ENCODE results near the gene SERPIND1. TPM values are rescaled to one million over a fixed set of nuclear protein-coding genes. Genes with fewer than 3 reads are reported as not detected.

Gene SERPIND1
- polyA plus RNA-seq, 1 donor from 2014 or later, result not detected

GRCh38 chr22:20783844-20784723 lies 10.2 kb downstream of the SERPIND1 start:
- H3K36me3 ChIP-seq (ENCODE audit: insufficient read depth, low read length), result no peaks in the 10 kb centered on the region
- no peak overlapping the region for H3K4me2 ChIP-seq (ENCODE audit: low read length)
- H3K9me3 ChIP-seq (ENCODE audit: low read length), result no peaks in the 10 kb centered on the region

GRCh38 chr22:20785415-20785814 lies 11.5 kb downstream of the SERPIND1 start:
- no peak overlapping the region for H3K9ac ChIP-seq (ENCODE audit: low read length)
- no peak overlapping the region for H3K4me2 ChIP-seq (ENCODE audit: low read length)
- TF ChIP-seq POLR2AphosphoS5 (IDR thresholded peaks at IDR 0.05) (no peak), CTCF (IDR thresholded peaks at IDR 0.05; ENCODE audit: poor library complexity, severe bottlenecking) (no peak)

More at GRCh38 chr22:20783844-20784723, 10.2 kb downstream of the SERPIND1 start:
- no peaks in the 10 kb centered on the region for H3K9me2 ChIP-seq (ENCODE audit: insufficient read depth, low read length)
- H4K20me1 ChIP-seq (ENCODE audit: insufficient read depth), result no peaks in the 10 kb centered on the region
- H3K9ac ChIP-seq (ENCODE audit: low read length), result no peak overlapping the region
- H3K27ac ChIP-seq (ENCODE audit: low read length), result no peak overlapping the region
- no peaks in the 10 kb centered on the region for H3K27me3 ChIP-seq (ENCODE audit: insufficient read depth, low read depth, low read length)
- H3K79me2 ChIP-seq (replicated peaks; ENCODE audit: insufficient read depth, low read length), result no peaks in the 10 kb centered on the region
- no peak overlapping the region for H3K4me3 ChIP-seq (ENCODE audit: low read length)
- TF ChIP-seq RAD21 (conservative IDR thresholded peaks at IDR 0.05) (no peak), CTCF (IDR thresholded peaks at IDR 0.05; ENCODE audit: poor library complexity, severe bottlenecking) (peak; percentile 51)
- no peak overlapping the region for H2AFZ ChIP-seq (ENCODE audit: low read depth, low read length)
- no peaks in the 10 kb centered on the region for H3F3A ChIP-seq (ENCODE audit: insufficient read depth, low read length, poor library complexity, severe bottlenecking)

GRCh38 chr22:20786048-20786447 lies 12.1 kb downstream of the SERPIND1 start:
- no peaks in the 10 kb centered on the region for H3K9me2 ChIP-seq (ENCODE audit: insufficient read depth, low read length)
- no peaks in the 10 kb centered on the region for H3K79me2 ChIP-seq (replicated peaks; ENCODE audit: insufficient read depth, low read length)
- no peaks in the 10 kb centered on the region for H3K36me3 ChIP-seq (ENCODE audit: insufficient read depth, low read length)
- H3F3A ChIP-seq (ENCODE audit: insufficient read depth, low read length, poor library complexity, severe bottlenecking), result no peaks in the 10 kb centered on the region
- H4K20me1 ChIP-seq (ENCODE audit: insufficient read depth), result no peaks in the 10 kb centered on the region
- no peaks in the 10 kb centered on the region for H3K9me3 ChIP-seq (ENCODE audit: low read length)
- H2AFZ ChIP-seq (ENCODE audit: low read depth, low read length), result no peak overlapping the region
- no peak overlapping the region for H3K27ac ChIP-seq (ENCODE audit: low read length)
- H3K4me3 ChIP-seq (ENCODE audit: low read length), result no peak overlapping the region
- no peaks in the 10 kb centered on the region for H3K27me3 ChIP-seq (ENCODE audit: insufficient read depth, low read depth, low read length)
- TF ChIP-seq EP300 (conservative IDR thresholded peaks at IDR 0.05; ENCODE audit: poor library complexity, severe bottlenecking) (no peak), POLR2AphosphoS5 (IDR thresholded peaks at IDR 0.05) (no peak), RAD21 (conservative IDR thresholded peaks at IDR 0.05) (no peak), EZH2 (IDR thresholded peaks at IDR 0.05; ENCODE audit: borderline replicate concordance, insufficient read depth, low read length, poor library complexity, severe bottlenecking) (no peak), REST (IDR thresholded peaks at IDR 0.05; ENCODE audit: borderline replicate concordance) (no peak), SMC3 (conservative IDR thresholded peaks at IDR 0.05; ENCODE audit: poor library complexity) (no peak)
- H3K4me2 ChIP-seq (ENCODE audit: low read length), result no peak overlapping the region
- no peak overlapping the region for H3K9ac ChIP-seq (ENCODE audit: low read length)

More at GRCh38 chr22:20785415-20785814, 11.5 kb downstream of the SERPIND1 start:
- Histone ChIP-seq H3K4me3 (ENCODE audit: low read length) (no peak overlapping the region), H3K27ac (ENCODE audit: low read length) (no peak overlapping the region), H3K27me3 (ENCODE audit: insufficient read depth, low read depth, low read length) (no peaks in the 10 kb centered on the region), H4K20me1 (ENCODE audit: insufficient read depth) (no peaks in the 10 kb centered on the region), H3K9me2 (ENCODE audit: insufficient read depth, low read length) (no peaks in the 10 kb centered on the region), H3F3A (ENCODE audit: insufficient read depth, low read length, poor library complexity, severe bottlenecking) (no peaks in the 10 kb centered on the region), H3K79me2 (replicated peaks; ENCODE audit: insufficient read depth, low read length) (no peaks in the 10 kb centered on the region), H2AFZ (ENCODE audit: low read depth, low read length) (no peak overlapping the region), H3K36me3 (ENCODE audit: insufficient read depth, low read length) (no peaks in the 10 kb centered on the region), H3K9me3 (ENCODE audit: low read length) (no peaks in the 10 kb centered on the region)
